IMR-90 (cell line): ENCODE data around the gene NCBP2. TPM values are rescaled to one million over a fixed set of nuclear protein-coding genes. Genes with fewer than 3 reads are reported as not detected.

Experiments
- ATAC-seq: fragments of 200-7000 bp; cut with Tn5 transposase; 2 replicates; pipeline ENCODE4 v1.9.1; 2020; ENCODE audit warnings: low read depth, mild to moderate bottlenecking, moderate library complexity
- BruUV-seq: library from RNA; stranded (reverse); fragments of 400-500 nt; replicated peaks from 2 replicates; lab custom pipeline; 2021; lab: Mats Ljungman, UMichigan
- CTCF ChIA-PET: fragments of 300-600 bp; formaldehyde crosslinking; extraction: SDS; loops from one replicate; lab custom pipeline; 2021; ENCODE audit warnings: antibody characterized with exemption; lab: Yijun Ruan, JAX
- POLR2A ChIA-PET: fragments of 300-600 bp; sonication (Branson Sonifier 250); formaldehyde crosslinking; loops from one replicate; lab custom pipeline; 2022; ENCODE audit warnings: antibody characterized with exemption; ENCODE audit not compliant: unreplicated experiment; lab: Charles Lee
- DNase-seq: peaks from one replicate; pipeline ENCODE4 v3.0.0; 2013
- H2AFZ ChIP-seq: replicated peaks from 2 replicates; pipeline ENCODE3; 2013; ENCODE audit warnings: low read length, mild to moderate bottlenecking; ENCODE audit not compliant: poor library complexity
- H2AK5ac ChIP-seq: 2 replicates; pipeline ENCODE4 v1.6.1; 2013; ENCODE audit warnings: low read depth, low read length, inconsistent platforms
- H2AK9ac ChIP-seq: replicated peaks from 2 replicates; pipeline ENCODE3; 2013; ENCODE audit warnings: mild to moderate bottlenecking, low read depth, low read length, moderate library complexity; ENCODE audit not compliant: poor library complexity
- H2BK120ac ChIP-seq: 2 replicates; pipeline ENCODE4 v1.6.1; 2013; ENCODE audit warnings: low read depth, low read length, inconsistent platforms
- H2BK15ac ChIP-seq: 3 replicates; pipeline ENCODE4 v1.6.1; 2013; ENCODE audit warnings: low read depth, low read length, inconsistent platforms
- H2BK20ac ChIP-seq: 2 replicates; pipeline ENCODE4 v1.6.1; 2013; ENCODE audit warnings: low read depth, mild to moderate bottlenecking, inconsistent platforms, low read length, moderate library complexity
- H2BK5ac ChIP-seq: 2 replicates; pipeline ENCODE4 v1.6.1; 2013; ENCODE audit warnings: mild to moderate bottlenecking, low read depth, low read length, inconsistent platforms; ENCODE audit not compliant: poor library complexity, severe bottlenecking
- H3K14ac ChIP-seq: replicated peaks from 2 replicates; pipeline ENCODE4 v1.6.1; 2013; ENCODE audit warnings: low read depth, low read length, inconsistent platforms
- H3K18ac ChIP-seq: 2 replicates; pipeline ENCODE4 v1.6.1; 2013; ENCODE audit warnings: low read depth, low read length, control low read depth
- H3K23ac ChIP-seq: 2 replicates; pipeline ENCODE4 v1.6.1; 2013; ENCODE audit warnings: low read depth, low read length, inconsistent platforms
- H3K27ac ChIP-seq: 2 replicates; pipeline ENCODE4 v1.5.1; 2013; ENCODE audit warnings: mild to moderate bottlenecking, control low read depth, low read length; ENCODE audit not compliant: insufficient read depth
- H3K27me3 ChIP-seq: 2 replicates; pipeline ENCODE4 v1.6.1; 2013; ENCODE audit warnings: low read length; ENCODE audit not compliant: control insufficient read depth, insufficient read depth
- H3K36me3 ChIP-seq: 2 replicates; pipeline ENCODE4 v1.6.1; 2013; ENCODE audit warnings: low read length, mixed read lengths; ENCODE audit not compliant: control insufficient read depth, insufficient read depth
- H3K4ac ChIP-seq: 2 replicates; pipeline ENCODE4 v1.6.1; 2013; ENCODE audit warnings: low read depth, low read length, inconsistent platforms
- H3K4me1 ChIP-seq: 2 replicates; pipeline ENCODE4 v1.6.1; 2013; ENCODE audit warnings: low read length, mixed read lengths; ENCODE audit not compliant: control insufficient read depth, insufficient read depth
- H3K4me2 ChIP-seq: 2 replicates; pipeline ENCODE4 v1.6.1; 2013; ENCODE audit warnings: low read depth, mild to moderate bottlenecking, control low read depth, low read length, moderate library complexity
- H3K4me3 ChIP-seq: 2 replicates; pipeline ENCODE4 v1.5.1; 2013; ENCODE audit warnings: low read depth, mild to moderate bottlenecking, control low read depth, low read length, moderate library complexity; ENCODE audit not compliant: insufficient read depth
- H3K56ac ChIP-seq: 2 replicates; pipeline ENCODE4 v1.6.1; 2013; ENCODE audit warnings: low read length, inconsistent platforms; ENCODE audit not compliant: insufficient read depth; ENCODE audit errors: extremely low read depth
- H3K79me1 ChIP-seq, 2 experiments: 2 replicates each; pipeline ENCODE4 v1.6.1; 2013; ENCODE audit warnings: low read length in 2 of 2, inconsistent platforms in 1 of 2, low read depth in 1 of 2
- H3K9ac ChIP-seq: 2 replicates; pipeline ENCODE4 v1.6.1; 2013; ENCODE audit warnings: low read depth, low read length, control low read depth
- H3K9me1 ChIP-seq: 2 replicates; pipeline ENCODE4 v1.6.1; 2013; ENCODE audit warnings: low read length, inconsistent platforms; ENCODE audit not compliant: insufficient read depth
- H3K9me3 ChIP-seq: 2 replicates; pipeline ENCODE4 v1.6.1; 2013; ENCODE audit warnings: low read length; ENCODE audit not compliant: control insufficient read depth, insufficient read depth
- H4K20me1 ChIP-seq: 2 replicates; pipeline ENCODE4 v1.6.1; 2013; ENCODE audit warnings: low read length, inconsistent platforms; ENCODE audit not compliant: insufficient read depth
- H4K5ac ChIP-seq: 2 replicates; pipeline ENCODE4 v1.6.1; 2013; ENCODE audit warnings: mild to moderate bottlenecking, low read depth, low read length, control low read depth
- H4K8ac ChIP-seq, 2 experiments: 2 replicates each; pipeline ENCODE4 v1.6.1; 2013; ENCODE audit warnings: low read depth in 2 of 2, low read length in 2 of 2, control low read depth in 1 of 2, inconsistent platforms in 1 of 2
- H4K91ac ChIP-seq: 2 replicates; pipeline ENCODE4 v1.6.1; 2013; ENCODE audit warnings: low read depth, low read length, inconsistent platforms; ENCODE audit not compliant: insufficient read depth
- RFX5 ChIP-seq: IDR thresholded peaks from 2 replicates; pipeline ENCODE4 v1.8.0; 2012; ENCODE audit warnings: low read depth, mild to moderate bottlenecking, low read length, moderate library complexity
- WGBS, 2 experiments: methylation state at CpG; one replicate each; pipeline versions ENCODE4 v1.1.5 to v1.1.7; 2013; ENCODE audit warnings: missing lambda C conversion rate in 2 of 2; ENCODE audit not compliant: insufficient read length in 1 of 2; ENCODE audit errors: extremely low coverage in 2 of 2; 5-methylcytosine and 5-hydroxymethylcytosine counted together
- dilution Hi-C: fragments of 300-500 bp; cut with HindIII; formaldehyde crosslinking; loops from one replicate; pipeline ENCODE4 v1.14.3; 2018; ENCODE audit warnings: low sequenced_read_pairs; ENCODE audit not compliant: unreplicated experiment
- in situ Hi-C: fragments of 300-500 bp; cut with MboI; formaldehyde crosslinking; loops from 3 replicates; pipeline ENCODE4 v1.14.3; 2019; ENCODE audit warnings: low sequenced_read_pairs, inconsistent platforms, mixed read lengths
- intact Hi-C: fragments of 100-400 bp; cut with micrococcal nuclease; formaldehyde crosslinking; loops from 2 replicates; pipeline ENCODE4 v1.10.0; 2022
- polyA plus RNA-seq, 3 experiments: library from polyadenylated mRNA; depleted of rRNA; stranded (reverse); fragments of >200 nt; gene quantifications; 2 replicates each; pipeline ENCODE4 v1.2.3, GENCODE V29; 2012; ENCODE audit warnings: low replicate concordance in 1 of 3
- total RNA-seq: library from RNA; depleted of rRNA; stranded (reverse); fragments of >200 nt; gene quantifications from 2 replicates; pipeline ENCODE4 v1.2.3, GENCODE V29; 2012

Gene NCBP2
- total and polyA plus RNA-seq, 2 of the 4 experiments (the other 2 are of a cell fraction), result 42.8 to 73.6 TPM

- in situ Hi-C loops, result no loop called here
- 83% methylated on average over 18 of the region's 28 CpGs; no CpG with 5 or more reads in 1 of the 2 experiments for WGBS, 2 experiments
Observed at GRCh38 chr3:196947860-196948441, 5.6 kb upstream of the NCBP2 start.

More at GRCh38 chr3:196947860-196948441, 5.6 kb upstream of the NCBP2 start:
- ATAC-seq (no peak), DNase-seq (no peak)
- Histone ChIP-seq H4K5ac (no peak overlapping the region), H3K27me3 (peaks cover 12% of the 10 kb centered on the region), H3K4me2 (no peak overlapping the region), H3K27ac (no peak overlapping the region), H2BK20ac (no peak overlapping the region), H3K14ac (no peak overlapping the region), H3K9me1 (no peaks in the 10 kb centered on the region), H4K91ac (no peak overlapping the region), H3K9ac (no peak overlapping the region), H2BK5ac (no peak overlapping the region), H4K20me1 (peaks cover 7% of the 10 kb centered on the region; the same call in 1 of the 2 replicates), H2AFZ (peak overlapping the region; percentile 2), H3K4me1 (peaks cover 2% of the 10 kb centered on the region; the same call in 1 of the 2 replicates), H3K18ac (no peak overlapping the region), H4K8ac (0 out of 4 replicates have a peak overlapping the region, but pooled peaks of 1 of the 2 experiments have one; percentile 2), H3K4ac (no peak overlapping the region), H2AK9ac (no peak overlapping the region), H2AK5ac (no peak overlapping the region), H3K36me3 (peaks cover 3% of the 10 kb centered on the region; the same call in 1 of the 2 replicates), H3K4me3 (no peak overlapping the region), H2BK120ac (no peak overlapping the region), H3K79me1 (peaks cover 0 to 12% of the 10 kb centered on the region in 2 experiments; a peak in 2 of 4 replicates), H3K23ac (no peak overlapping the region), H3K56ac (no peak overlapping the region), H3K9me3 (no peaks in the 10 kb centered on the region), H2BK15ac (no peak overlapping the region)
- CTCF ChIA-PET, result no interaction called here
- POLR2A ChIA-PET, result no interaction called here
- dilution Hi-C loops, result no loop called here
- intact Hi-C loops, result loop anchor here (10.0 kb wide), 1 partner anchor 343 kb away; no protein-coding TSS in a partner anchor
- BruUV-seq, result no TSS peak
- TF ChIP-seq RFX5, result no peak
